H1 (cell line): Measurements from ENCODE around the gene GPRIN3. TPM values are rescaled to one million over a fixed set of nuclear protein-coding genes. Genes with fewer than 3 reads are reported as not detected.

ENCODE experiments used
- CTCF ChIA-PET: fragments of 300-600 bp; sonication (Branson Sonifier 250); formaldehyde crosslinking; loops from one replicate; lab custom pipeline; 2021; ENCODE audit not compliant: partially characterized antibody; lab: Charles Lee
- POLR2A ChIA-PET: fragments of 300-600 bp; sonication (Branson Sonifier 250); formaldehyde crosslinking; loops from one replicate; lab custom pipeline; 2021; ENCODE audit warnings: inconsistent platforms; ENCODE audit not compliant: partially characterized antibody; lab: Charles Lee
- DNase-seq, 2 experiments: peaks; one replicate each; pipeline versions ENCODE4 v3.0.0 to v3.0.0-alpha.2; 2010 to 2022; ENCODE audit warnings: low spot score in 2 of 2, low read depth in 1 of 2, mixed read lengths in 1 of 2
- FAIRE-seq: peaks from 2 replicates; lab custom pipeline; 2011; peaks lifted over from hg19 to GRCh38; lab: Jason Lieb, UNC
- H2AFZ ChIP-seq: 2 replicates; pipeline ENCODE4 v1.8.1; 2012; ENCODE audit warnings: low read length, inconsistent platforms
- H2AK5ac ChIP-seq: 2 replicates; pipeline ENCODE4 v1.6.1; 2013; ENCODE audit warnings: low read depth, low read length
- H2BK120ac ChIP-seq: replicated peaks from 2 replicates; pipeline ENCODE3; 2013; ENCODE audit warnings: low read depth, low read length, inconsistent platforms
- H2BK12ac ChIP-seq: 2 replicates; pipeline ENCODE4 v1.6.1; 2013; ENCODE audit warnings: low read depth, low read length
- H2BK15ac ChIP-seq: 2 replicates; pipeline ENCODE4 v1.6.1; 2013; ENCODE audit warnings: low read length
- H2BK20ac ChIP-seq: 2 replicates; pipeline ENCODE4 v1.6.1; 2013; ENCODE audit warnings: low read length
- H2BK5ac ChIP-seq: 2 replicates; pipeline ENCODE4 v1.6.1; 2013; ENCODE audit warnings: low read depth, low read length
- H3K14ac ChIP-seq: 2 replicates; pipeline ENCODE4 v1.6.1; 2013; ENCODE audit warnings: inconsistent platforms; ENCODE audit not compliant: insufficient read length
- H3K18ac ChIP-seq: 2 replicates; pipeline ENCODE4 v1.6.1; 2013; ENCODE audit warnings: low read length; ENCODE audit errors: extremely low read depth
- H3K23ac ChIP-seq: 2 replicates; pipeline ENCODE4 v1.6.1; 2013; ENCODE audit warnings: inconsistent platforms; ENCODE audit not compliant: insufficient read length
- H3K23me2 ChIP-seq: 2 replicates; pipeline ENCODE4 v1.6.1; 2013; ENCODE audit warnings: low read depth, low read length
- H3K27ac ChIP-seq: 2 replicates; pipeline ENCODE4 v1.6.1; 2011; ENCODE audit warnings: low read depth, low read length, inconsistent platforms
- H3K27me3 ChIP-seq, 4 experiments: replicated peaks in 1 of 4; 1 replicate in 1 of 4; 2 replicates in 3 of 4; pipeline versions ENCODE4 v1.6.1 to v1.8.1; 2011 to 2013; ENCODE audit warnings: low read length in 3 of 4, mild to moderate bottlenecking in 3 of 4, inconsistent platforms in 2 of 4, mixed read lengths in 2 of 4, moderate library complexity in 1 of 4; ENCODE audit not compliant: control insufficient read depth in 3 of 4, insufficient read depth in 3 of 4; ENCODE audit errors: extremely low read depth in 1 of 4
- H3K36me3 ChIP-seq, 4 experiments: 2 replicates each; pipeline versions ENCODE4 v1.6.1 to v1.8.1; 2011 to 2013; ENCODE audit warnings: mild to moderate bottlenecking in 4 of 4, low read length in 3 of 4, moderate library complexity in 2 of 4, control low read depth in 1 of 4, inconsistent platforms in 1 of 4; ENCODE audit not compliant: insufficient read depth in 4 of 4, control insufficient read depth in 2 of 4
- H3K4ac ChIP-seq: replicated peaks from 2 replicates; pipeline ENCODE3; 2013; ENCODE audit warnings: low read length, low read depth, mixed read lengths, inconsistent platforms; ENCODE audit not compliant: insufficient read length
- H3K4me1 ChIP-seq, 4 experiments: replicated peaks in 1 of 4; 1 replicate in 1 of 4; 2 replicates in 3 of 4; pipeline versions ENCODE4 v1.6.1 to v1.8.1; 2011 to 2013; ENCODE audit warnings: low read length in 3 of 4, inconsistent platforms in 2 of 4, mixed read lengths in 1 of 4; ENCODE audit not compliant: insufficient read depth in 4 of 4, control insufficient read depth in 3 of 4
- H3K4me2 ChIP-seq, 2 experiments: 2 replicates each; pipeline versions ENCODE4 v1.6.1 to v1.8.1; 2011 to 2013; ENCODE audit warnings: low read depth in 2 of 2, low read length in 2 of 2, control low read depth in 1 of 2, inconsistent platforms in 1 of 2, mild to moderate bottlenecking in 1 of 2; ENCODE audit not compliant: insufficient read depth in 1 of 2
- H3K4me3 ChIP-seq, 4 experiments: fragments of 200-600, 300-600 bp in 1 of 4; sonication (generic), shearing (Covaris generic), sonication (Bioruptor Twin) in 1 of 4; 2 replicates each; pipeline versions ENCODE4 v1.5.1 to v1.8.1; 2011 to 2016; ENCODE audit warnings: low read length in 4 of 4, low read depth in 3 of 4, control low read depth in 2 of 4, inconsistent platforms in 2 of 4, mild to moderate bottlenecking in 2 of 4, mixed read lengths in 1 of 4, moderate library complexity in 1 of 4; ENCODE audit not compliant: insufficient read depth in 2 of 4; ENCODE audit errors: extremely low read depth in 1 of 4
- H3K56ac ChIP-seq: replicated peaks from 2 replicates; pipeline ENCODE3; 2013; ENCODE audit warnings: low read depth, mild to moderate bottlenecking, mixed read lengths, low read length, inconsistent platforms; ENCODE audit not compliant: insufficient read length
- H3K79me1 ChIP-seq: 2 replicates; pipeline ENCODE4 v1.6.1; 2013; ENCODE audit warnings: low read depth, low read length, control low read depth
- H3K79me2 ChIP-seq, 2 experiments: 2 replicates each; pipeline versions ENCODE4 v1.6.1 to v1.8.1; 2012 to 2013; ENCODE audit warnings: low read length in 2 of 2, mild to moderate bottlenecking in 2 of 2, inconsistent platforms in 1 of 2; ENCODE audit not compliant: insufficient read depth in 2 of 2, control insufficient read depth in 1 of 2
- H3K9ac ChIP-seq, 4 experiments: replicated peaks in 1 of 4; 1 replicate in 1 of 4; 2 replicates in 3 of 4; pipeline versions ENCODE4 v1.6.1 to v1.8.1; 2011 to 2013; ENCODE audit warnings: low read depth in 3 of 4, low read length in 3 of 4, control low read depth in 2 of 4, mild to moderate bottlenecking in 2 of 4, moderate library complexity in 2 of 4, inconsistent platforms in 1 of 4; ENCODE audit errors: extremely low read depth in 1 of 4
- H3K9me3 ChIP-seq, 2 experiments: 2 replicates each; pipeline versions ENCODE4 v1.6.1 to v1.8.1; 2012 to 2013; ENCODE audit warnings: mild to moderate bottlenecking in 2 of 2, moderate library complexity in 2 of 2, control low read depth in 1 of 2, inconsistent platforms in 1 of 2, low read depth in 1 of 2, low read length in 1 of 2, mixed read lengths in 1 of 2; ENCODE audit not compliant: insufficient read depth in 2 of 2
- H4K20me1 ChIP-seq, 2 experiments: replicated peaks in 1 of 2; 2 replicates each; pipeline versions ENCODE3 to v1.8.1; 2011 to 2013; ENCODE audit warnings: inconsistent platforms in 2 of 2, low read length in 2 of 2, mild to moderate bottlenecking in 1 of 2; ENCODE audit not compliant: insufficient read depth in 2 of 2, control insufficient read depth in 1 of 2
- H4K5ac ChIP-seq: 2 replicates; pipeline ENCODE4 v1.6.1; 2013; ENCODE audit warnings: low read length, low read depth, mixed read lengths, inconsistent platforms; ENCODE audit not compliant: insufficient read length
- H4K8ac ChIP-seq: 2 replicates; pipeline ENCODE4 v1.8.0; 2013; ENCODE audit warnings: mild to moderate bottlenecking, moderate library complexity, low read length, inconsistent platforms; ENCODE audit not compliant: insufficient read depth; ENCODE audit errors: extremely low read depth
- H4K91ac ChIP-seq: replicated peaks from 2 replicates; pipeline ENCODE3; 2013; ENCODE audit warnings: low read length, mixed read lengths, inconsistent platforms; ENCODE audit not compliant: insufficient read length
- ATF3 ChIP-seq: IDR thresholded peaks from 2 replicates; pipeline ENCODE4 v1.6.1; 2011; ENCODE audit warnings: low read depth, mild to moderate bottlenecking, low read length; ENCODE audit not compliant: insufficient read depth
- BRCA1 ChIP-seq: IDR thresholded peaks from 2 replicates; pipeline ENCODE4 v1.6.1; 2012; ENCODE audit warnings: low read depth, low read length, improper control_type of control experiment
- CEBPB ChIP-seq: IDR thresholded peaks from 2 replicates; pipeline ENCODE4 v1.6.1; 2012; ENCODE audit warnings: low read depth, low read length
- E2F6 ChIP-seq: IDR thresholded peaks from 2 replicates; pipeline ENCODE4 v1.6.1; 2012; ENCODE audit warnings: inconsistent platforms
- FOSL1 ChIP-seq: IDR thresholded peaks from 2 replicates; pipeline ENCODE4 v1.6.1; 2011; ENCODE audit warnings: mild to moderate bottlenecking, low read depth, low read length, moderate library complexity; ENCODE audit not compliant: insufficient read depth
- PHF8 ChIP-seq: fragments of 200-600 bp; sonication (generic); conservative IDR thresholded peaks from 2 replicates; pipeline ENCODE4 v1.7.1; 2012; ENCODE audit warnings: low read depth, mild to moderate bottlenecking, inconsistent platforms, low read length, moderate library complexity
- RBBP5 ChIP-seq: IDR thresholded peaks from 2 replicates; pipeline ENCODE4 v1.7.1; 2012; ENCODE audit warnings: low read depth, mild to moderate bottlenecking, inconsistent platforms, low read length, moderate library complexity, borderline replicate concordance
- SUZ12 ChIP-seq: fragments of 200-600 bp; sonication (generic); IDR thresholded peaks from 2 replicates; pipeline ENCODE4 v1.6.1; 2012; ENCODE audit warnings: mild to moderate bottlenecking, inconsistent platforms, low read length, moderate library complexity, mixed read lengths
- YY1 ChIP-seq: IDR thresholded peaks from 2 replicates; pipeline ENCODE4 v1.6.1; 2011; ENCODE audit warnings: low read depth, mild to moderate bottlenecking, low read length
- WGBS, 2 experiments: shearing (Covaris generic) in 1 of 2; methylation state at CpG; one replicate each; pipeline versions ENCODE4 v1.1.6 to v1.1.7; 2013 to 2015; ENCODE audit warnings: low lambda C conversion rate in 2 of 2, mixed read lengths in 2 of 2, inconsistent platforms in 1 of 2, low coverage in 1 of 2, missing lambda C conversion rate in 1 of 2; ENCODE audit not compliant: insufficient replicate concordance in 2 of 2, insufficient coverage in 1 of 2, insufficient read length in 1 of 2; ENCODE audit errors: extremely low coverage in 1 of 2, missing lambda C conversion rate in 1 of 2; 5-methylcytosine and 5-hydroxymethylcytosine counted together
- polyA plus RNA-seq, 7 experiments: library from polyadenylated mRNA; depleted of rRNA in 3 of 7; stranded (reverse) in 5 of 7; unstranded in 2 of 7; fragments of >200 nt in 5 of 7; fragments of 200-250 nt in 2 of 7; gene quantifications; 1 replicate in 5 of 7; 2 replicates in 1 of 7; 4 replicates in 1 of 7; pipeline versions ENCODE4 v1.2.1 to v1.2.3, GENCODE V29; 2011 to 2013; ENCODE audit warnings: missing spikeins in 2 of 7, mixed read lengths in 2 of 7
- total RNA-seq: library from RNA; stranded (reverse); fragmentation: NEBNext Ultra II Directional; extraction: Animal tissue kit (Norgen Biotek cat#: 25700); gene quantifications from 2 replicates; pipeline ENCODE4 v1.2.1, GENCODE V29; 2021

The GPRIN3 gene
- total and polyA plus RNA-seq, 2 of the 8 experiments (the other 6 are each of a cell fraction or from before 2014, with no cell fraction given), result 0.17 to 1.4 TPM

GRCh38 chr4:89203902-89204301 is 103.7 kb downstream of the GPRIN3 start:
- Histone ChIP-seq H4K5ac (no peak overlapping the region), H2BK5ac (no peak overlapping the region), H4K8ac (no peak overlapping the region), H3K14ac (no peak overlapping the region), H4K91ac (no peak overlapping the region), H3K4me2 (no peak overlapping the region), H2BK15ac (no peak overlapping the region), H3K79me1 (no peaks in the 10 kb centered on the region), H3K18ac (no peak overlapping the region), H3K27me3 (no peaks in the 10 kb centered on the region), H3K23me2 (no peaks in the 10 kb centered on the region), H3K36me3 (no peaks in the 10 kb centered on the region), H3K27ac (no peak overlapping the region), H4K20me1 (no peaks in the 10 kb centered on the region), H3K23ac (no peak overlapping the region), H2AFZ (no peak overlapping the region), H3K4me3 (no peak overlapping the region), H3K9me3 (no peaks in the 10 kb centered on the region; a peak in 1 of 4 replicates), H2BK120ac (no peak overlapping the region), H3K4ac (no peak overlapping the region), H2BK12ac (no peak overlapping the region), H3K56ac (no peak overlapping the region), H2AK5ac (no peak overlapping the region), H3K4me1 (no peaks in the 10 kb centered on the region), H2BK20ac (no peak overlapping the region), H3K79me2 (no peaks in the 10 kb centered on the region), H3K9ac (no peak overlapping the region)
- FAIRE-seq (no peak), DNase-seq (no peak)
- TF ChIP-seq CEBPB, result no peak
- TF ChIP-seq ATF3, result no peak
- TF ChIP-seq FOSL1, result no peak
- TF ChIP-seq E2F6, result no peak
- TF ChIP-seq RBBP5, result no peak
- no peak for TF ChIP-seq SUZ12
- no peak for TF ChIP-seq PHF8
- no peak for TF ChIP-seq BRCA1
- no peak for TF ChIP-seq YY1
- POLR2A ChIA-PET, result no interaction called here
- CTCF ChIA-PET, result no interaction called here
- WGBS, 2 experiments, result 95% methylated on average over 3 of the region's 3 CpGs; no CpG with 5 or more reads in 1 of the 2 experiments
